ENCODE data around the gene OR1N2. TPM values are rescaled to one million over a fixed set of nuclear protein-coding genes. Genes with fewer than 3 reads are reported as not detected.
"Not testable (repeated sequence)": the region's sequence is repeated elsewhere in the genome, so short reads cannot be mapped to it uniquely, and the experiment has no call there.

Gene OR1N2
- total RNA-seq, 1 donor from 2014 or later = not detected

DNA sequence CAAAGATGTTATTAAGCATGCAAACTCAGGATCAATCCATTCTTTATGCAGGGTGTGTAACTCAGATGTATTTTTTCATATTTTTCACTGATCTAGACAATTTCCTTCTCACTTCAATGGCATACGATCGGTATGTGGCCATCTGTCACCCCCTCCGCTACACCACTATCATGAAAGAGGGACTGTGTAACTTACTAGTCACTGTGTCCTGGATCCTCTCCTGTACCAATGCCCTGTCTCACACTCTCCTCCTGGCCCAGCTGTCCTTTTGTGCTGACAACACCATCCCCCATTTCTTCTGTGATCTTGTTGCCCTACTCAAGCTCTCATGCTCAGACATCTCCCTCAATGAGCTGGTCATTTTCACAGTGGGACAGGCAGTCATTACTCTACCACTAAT lies 33.5 kb upstream of the OR1N2 start:
- TF ChIP-seq POLR2AphosphoS5 (IDR thresholded peaks at IDR 0.05; ENCODE audit: insufficient read depth in 1 of 2, low read depth in 1 of 2) (no peak), POLR2A (IDR thresholded peaks at IDR 0.05) (no peak)
- TF ChIP-seq, protein P1, sequence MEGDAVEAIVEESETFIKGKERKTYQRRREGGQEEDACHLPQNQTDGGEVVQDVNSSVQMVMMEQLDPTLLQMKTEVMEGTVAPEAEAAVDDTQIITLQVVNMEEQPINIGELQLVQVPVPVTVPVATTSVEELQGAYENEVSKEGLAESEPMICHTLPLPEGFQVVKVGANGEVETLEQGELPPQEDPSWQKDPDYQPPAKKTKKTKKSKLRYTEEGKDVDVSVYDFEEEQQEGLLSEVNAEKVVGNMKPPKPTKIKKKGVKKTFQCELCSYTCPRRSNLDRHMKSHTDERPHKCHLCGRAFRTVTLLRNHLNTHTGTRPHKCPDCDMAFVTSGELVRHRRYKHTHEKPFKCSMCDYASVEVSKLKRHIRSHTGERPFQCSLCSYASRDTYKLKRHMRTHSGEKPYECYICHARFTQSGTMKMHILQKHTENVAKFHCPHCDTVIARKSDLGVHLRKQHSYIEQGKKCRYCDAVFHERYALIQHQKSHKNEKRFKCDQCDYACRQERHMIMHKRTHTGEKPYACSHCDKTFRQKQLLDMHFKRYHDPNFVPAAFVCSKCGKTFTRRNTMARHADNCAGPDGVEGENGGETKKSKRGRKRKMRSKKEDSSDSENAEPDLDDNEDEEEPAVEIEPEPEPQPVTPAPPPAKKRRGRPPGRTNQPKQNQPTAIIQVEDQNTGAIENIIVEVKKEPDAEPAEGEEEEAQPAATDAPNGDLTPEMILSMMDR (IDR thresholded peaks at IDR 0.05) = no peak
- Histone ChIP-seq H3K9me3 (no peaks in the 10 kb centered on the region), H3K4me3 (no peak overlapping the region), H3K27me3 (no peaks in the 10 kb centered on the region), H3K36me3 (no peaks in the 10 kb centered on the region), H3K27ac (no peak overlapping the region), H3K4me1 (no peaks in the 10 kb centered on the region)
- DNase-seq (ENCODE audit: extremely low spot score in 2 of 2) = no peak
- intact Hi-C loops (cut with DNase I) = no loop called here

DNA sequence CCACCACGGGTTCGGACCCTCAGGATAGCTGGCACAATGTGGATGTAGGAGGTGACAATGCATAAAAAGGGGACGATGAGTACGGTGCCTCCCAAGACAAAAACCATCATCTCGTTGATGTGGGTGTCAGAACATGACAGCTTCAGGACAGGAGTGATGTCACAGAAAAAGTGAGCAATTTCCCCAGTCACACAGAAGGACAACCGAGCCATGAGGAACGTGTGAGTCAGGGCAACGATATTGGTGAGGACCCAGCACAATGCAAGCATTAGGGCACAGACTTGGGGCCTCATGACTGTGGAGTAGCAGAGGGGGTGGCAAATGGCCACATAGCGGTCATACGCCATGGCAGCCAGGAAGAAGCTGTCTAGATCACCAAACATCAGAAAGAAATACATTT lies 26.3 kb upstream of the OR1N2 start:
- Histone ChIP-seq H3K4me1 (no peaks in the 10 kb centered on the region), H3K27ac (no peak overlapping the region), H3K9me3 (no peaks in the 10 kb centered on the region), H3K4me3 (no peak overlapping the region), H3K27me3 (no peaks in the 10 kb centered on the region), H3K36me3 (no peaks in the 10 kb centered on the region)
- intact Hi-C loops (cut with DNase I) = no loop called here
- DNase-seq (ENCODE audit: extremely low spot score in 2 of 2) = no peak
- TF ChIP-seq, protein P1 (IDR thresholded peaks at IDR 0.05) = no peak
- TF ChIP-seq POLR2A (IDR thresholded peaks at IDR 0.05) (no peak), POLR2AphosphoS5 (IDR thresholded peaks at IDR 0.05; ENCODE audit: insufficient read depth in 1 of 2, low read depth in 1 of 2) (no peak)

DNA sequence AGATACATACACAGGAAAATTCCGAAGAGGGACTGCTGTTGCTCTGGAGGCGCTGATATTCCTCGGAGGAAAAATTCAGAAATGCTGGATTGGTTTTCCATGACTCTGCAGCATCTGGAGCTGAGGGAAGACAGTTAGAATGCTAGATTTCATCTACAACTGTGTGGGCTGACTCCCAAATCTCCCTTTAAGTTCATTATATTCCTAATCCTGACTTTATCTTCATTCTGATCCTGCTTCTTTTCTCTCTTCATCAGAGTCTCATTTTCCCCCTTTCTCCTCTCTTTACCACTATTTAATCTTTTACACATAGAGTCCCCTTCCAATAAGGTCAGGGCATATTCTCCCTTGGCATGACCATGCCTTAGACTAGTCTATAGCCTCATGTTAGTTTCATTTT lies 25.7 kb upstream of the OR1N2 start, which contains the start of gene OR1N1:
TSS of gene OR1N1 (minus strand) at position 101 of the 400 bp plus-strand sequence. CDS start at position 101, 0 bp downstream.
- no peak within 1 kb of the TSS for H3K27ac ChIP-seq
- intact Hi-C loops (cut with DNase I) = no loop called here
- H3K4me3 ChIP-seq = no peak within 1 kb of the TSS
- DNase-seq (ENCODE audit: extremely low spot score in 2 of 2) = no peak
- H3K4me1 ChIP-seq = no peaks in the 10 kb centered on the region
- TF ChIP-seq POLR2AphosphoS5 (IDR thresholded peaks at IDR 0.05; ENCODE audit: insufficient read depth in 1 of 2, low read depth in 1 of 2) = no peak
- TF ChIP-seq, protein P1 (IDR thresholded peaks at IDR 0.05) = no peak
- no peaks in the 10 kb centered on the region for H3K36me3 ChIP-seq
- H3K27me3 ChIP-seq = no peaks in the 10 kb centered on the region
- H3K9me3 ChIP-seq = no peaks in the 10 kb centered on the region

DNA sequence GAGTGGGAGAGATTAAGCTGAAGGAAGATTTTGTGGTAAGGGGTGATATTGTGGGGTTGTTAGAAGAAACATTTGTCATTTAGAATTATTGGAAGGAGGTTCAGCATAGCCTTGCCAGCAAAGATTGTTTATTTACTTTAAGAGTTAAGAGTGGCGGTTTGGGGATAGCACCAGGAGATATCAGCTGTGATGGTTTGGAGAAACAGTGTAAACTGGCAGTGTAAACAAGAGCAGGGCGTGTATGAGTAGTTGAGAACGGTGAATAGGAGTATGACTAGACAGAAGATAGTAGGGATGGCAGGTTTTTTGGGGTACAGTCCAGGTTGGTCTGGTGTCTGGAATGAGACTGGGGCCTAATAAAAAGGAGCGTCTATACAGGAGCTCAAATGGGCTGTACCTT lies 21.8 kb upstream of the OR1N2 start:
- H3K4me1 ChIP-seq; H3K9me3 ChIP-seq; H3K36me3 ChIP-seq; H3K27ac ChIP-seq; DNase-seq (ENCODE audit: extremely low spot score in 2 of 2); intact Hi-C loops (cut with DNase I); H3K27me3 ChIP-seq; H3K4me3 ChIP-seq: not testable (repeated sequence)

DNA sequence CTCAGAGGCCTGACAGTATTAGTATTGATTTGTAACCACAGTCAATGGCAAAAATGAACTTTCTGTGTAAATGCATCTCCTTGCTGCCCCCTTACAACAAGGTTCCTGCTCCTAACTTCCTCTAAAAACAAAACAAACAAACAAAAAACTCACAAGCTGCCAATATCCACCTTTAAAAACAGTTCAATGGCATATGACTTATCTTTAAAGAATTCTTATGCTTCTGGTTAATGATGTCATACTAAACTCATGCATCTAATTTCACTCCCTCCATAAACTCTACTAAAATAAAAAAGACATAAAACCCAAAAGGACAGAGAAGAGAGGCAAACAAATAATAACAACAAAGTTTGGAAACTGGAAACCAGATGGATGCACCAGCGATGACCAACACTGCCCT lies 16.8 kb upstream of the OR1N2 start:
- H3K4me1 ChIP-seq = no peaks in the 10 kb centered on the region
- no peak overlapping the region for H3K27ac ChIP-seq
- H3K9me3 ChIP-seq = no peaks in the 10 kb centered on the region
- H3K27me3 ChIP-seq = no peaks in the 10 kb centered on the region
- TF ChIP-seq POLR2A (IDR thresholded peaks at IDR 0.05) = no peak
- no peak for TF ChIP-seq POLR2AphosphoS5 (IDR thresholded peaks at IDR 0.05; ENCODE audit: insufficient read depth in 1 of 2, low read depth in 1 of 2)
- TF ChIP-seq, protein P1 (IDR thresholded peaks at IDR 0.05) = no peak
- DNase-seq (ENCODE audit: extremely low spot score in 2 of 2) = no peak
- H3K36me3 ChIP-seq = no peaks in the 10 kb centered on the region
- H3K4me3 ChIP-seq = no peak overlapping the region
- intact Hi-C loops (cut with DNase I) = no loop called here

DNA sequence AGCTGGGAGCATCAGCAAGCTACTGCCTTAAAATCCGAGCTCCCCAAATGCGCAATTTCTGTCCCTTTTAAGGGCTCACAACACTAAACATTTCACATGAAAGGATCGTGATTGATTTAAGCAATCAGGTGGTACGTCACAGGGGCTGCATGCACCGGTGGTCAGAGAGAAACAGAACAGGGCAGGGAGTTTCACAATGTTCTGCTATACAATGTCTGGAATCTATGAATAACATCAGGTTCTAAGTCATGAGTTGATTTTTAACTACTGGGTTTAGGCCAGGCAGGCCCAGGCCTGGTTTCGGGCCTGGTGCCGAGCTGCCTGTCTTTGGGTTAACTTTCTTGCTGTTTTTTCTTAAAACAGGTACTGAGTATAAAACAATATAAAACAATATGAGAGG lies 15.8 kb upstream of the OR1N2 start:
- H3K4me1 ChIP-seq; H3K4me3 ChIP-seq; DNase-seq (ENCODE audit: extremely low spot score in 2 of 2); H3K36me3 ChIP-seq; intact Hi-C loops (cut with DNase I); H3K27me3 ChIP-seq; H3K27ac ChIP-seq; H3K9me3 ChIP-seq: not testable (repeated sequence)
